GM18519 (cell line): ENCODE results near the gene PCGF2.
"Not testable (repeated sequence)": the region's sequence is repeated elsewhere in the genome, so short reads cannot be mapped to it uniquely, and the experiment has no call there.

Experiments
- ATAC-seq: cut with Tn5 transposase; IDR thresholded peaks from one replicate; pipeline ENCODE4 v1.9.1; 2021; ENCODE audit warnings: mild to moderate bottlenecking, moderate library complexity; ENCODE audit not compliant: unreplicated experiment, low FRiP score

PCGF2 gene

DNA sequence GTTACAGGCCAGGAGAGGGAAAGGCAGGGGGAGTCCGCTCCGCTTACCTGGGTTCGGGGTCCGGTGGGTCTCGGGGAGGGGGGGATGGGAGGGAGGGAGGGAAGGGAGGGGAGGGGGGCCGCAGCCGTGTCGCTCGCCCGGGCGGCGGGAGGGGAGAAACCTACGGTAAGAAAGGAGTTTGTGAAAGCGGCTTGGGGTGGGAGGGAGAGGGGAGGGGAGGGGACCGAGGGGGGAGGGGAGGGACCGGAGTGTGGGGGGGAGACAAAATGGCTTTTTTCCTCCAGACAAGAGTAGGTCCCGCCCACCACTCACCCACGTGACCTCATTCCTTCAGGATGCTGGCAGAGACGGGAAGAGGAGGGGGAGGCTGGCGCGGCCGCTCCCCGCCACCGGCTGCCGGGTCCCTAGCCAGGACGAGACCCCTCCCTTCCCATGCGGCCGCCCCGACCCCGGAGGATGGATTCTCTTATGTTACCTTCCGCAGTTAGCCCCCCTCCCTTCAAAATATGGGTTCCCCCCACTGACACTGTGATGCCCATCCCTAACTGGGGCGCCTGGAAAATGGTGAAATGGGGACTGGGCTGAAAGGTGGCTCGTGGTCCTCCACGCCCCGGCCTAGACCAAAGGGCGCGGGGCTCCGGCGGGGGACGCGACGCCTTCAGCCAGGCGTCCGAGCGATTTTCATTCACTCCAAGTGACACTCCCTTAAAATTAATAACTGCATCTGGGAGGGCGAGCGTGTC is at the start of gene PCGF2:
TSS of gene PCGF2 (minus strand) at position 188 of the 743 bp plus-strand sequence. CDS start 7,934 bp downstream, outside the sequence.
- ATAC-seq, result no peak

DNA sequence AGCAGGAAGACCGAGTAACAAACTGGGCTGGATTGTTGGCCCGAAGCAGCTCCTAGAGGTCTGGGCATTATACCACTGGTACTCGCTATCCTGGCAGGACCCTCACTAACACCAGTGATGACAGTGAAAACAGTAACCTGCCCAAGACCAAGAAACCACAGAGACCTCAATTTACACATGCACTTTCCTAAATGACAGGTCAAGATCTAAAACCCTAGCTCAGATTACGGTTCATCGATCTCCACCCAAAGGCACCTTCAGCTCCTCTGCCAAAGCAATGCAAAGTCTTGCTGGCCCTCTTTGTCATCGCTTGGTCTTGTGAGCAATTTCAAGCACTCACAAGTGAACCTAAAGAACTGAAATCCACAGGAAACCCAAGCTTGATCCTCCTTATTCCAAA is 49.7 kb upstream of the PCGF2 start:
- ATAC-seq, result no peak

DNA sequence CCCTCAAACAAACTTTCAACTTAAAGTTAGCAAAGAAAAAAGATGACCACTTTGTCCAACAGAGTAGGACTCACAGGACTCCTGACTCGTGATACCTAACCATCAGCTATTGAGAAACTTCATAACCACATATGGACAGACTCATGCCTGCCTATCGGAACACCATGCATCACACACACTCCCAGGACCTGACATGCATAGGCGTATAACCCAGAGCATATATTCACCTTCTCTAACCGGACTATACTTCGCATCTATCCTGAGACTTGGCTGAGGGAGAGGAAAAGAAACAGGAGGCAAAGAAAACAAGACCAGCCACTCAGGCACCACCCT is 49.0 kb upstream of the PCGF2 start:
- ATAC-seq, result no peak

DNA sequence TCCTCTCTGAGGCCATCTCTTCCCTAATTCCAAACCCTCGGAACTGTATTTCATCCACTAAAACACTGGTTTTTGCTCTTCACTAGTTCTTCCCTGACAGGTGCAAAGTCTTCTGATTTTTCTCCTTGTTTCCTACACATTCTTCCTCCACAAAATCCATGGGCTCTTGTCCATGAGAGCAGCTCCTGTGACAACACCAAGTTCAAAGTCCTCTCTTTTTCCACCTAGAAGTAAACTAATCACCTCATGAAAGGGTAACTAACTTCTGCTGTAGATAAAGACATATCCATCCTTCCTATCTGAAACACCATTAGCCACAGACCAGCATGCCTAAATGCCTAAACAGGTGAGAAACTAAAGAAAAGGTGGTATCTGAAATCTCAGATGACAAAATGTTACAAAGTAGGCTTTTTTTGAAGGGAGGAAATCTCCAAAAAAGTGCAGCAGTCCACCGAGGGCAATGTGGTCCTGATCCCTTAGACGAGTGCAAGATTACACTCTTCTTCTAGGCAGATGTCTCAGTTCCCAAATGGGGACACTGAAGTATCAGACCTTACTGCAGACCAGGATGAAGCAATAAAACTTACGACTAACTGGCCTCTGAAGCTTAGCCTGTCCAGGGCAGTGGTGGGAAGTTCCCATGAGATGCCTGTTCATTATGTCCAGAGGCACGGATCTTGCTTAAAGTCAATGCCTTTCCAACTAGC is 48.5 kb upstream of the PCGF2 start:
- ATAC-seq, result no peak

DNA sequence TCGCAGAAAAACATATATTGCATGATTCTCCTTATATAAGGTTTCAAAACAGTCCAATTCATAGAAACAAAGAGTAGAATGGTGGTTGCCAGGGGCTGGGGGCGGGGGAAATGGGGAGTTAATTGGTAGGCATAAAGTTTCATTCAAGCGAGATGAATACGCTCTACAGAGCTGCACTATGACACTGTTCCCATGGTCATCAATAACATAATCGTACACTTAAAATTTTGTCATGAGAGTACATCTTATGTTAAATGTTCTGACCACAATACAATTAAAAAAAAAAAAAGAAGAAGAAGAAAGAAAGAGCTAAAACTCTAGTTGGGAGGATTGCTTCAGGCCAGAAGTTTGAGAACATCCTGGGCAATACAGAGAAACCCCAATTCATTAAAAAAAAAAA is 46.1 kb upstream of the PCGF2 start:
- no peak for ATAC-seq

DNA sequence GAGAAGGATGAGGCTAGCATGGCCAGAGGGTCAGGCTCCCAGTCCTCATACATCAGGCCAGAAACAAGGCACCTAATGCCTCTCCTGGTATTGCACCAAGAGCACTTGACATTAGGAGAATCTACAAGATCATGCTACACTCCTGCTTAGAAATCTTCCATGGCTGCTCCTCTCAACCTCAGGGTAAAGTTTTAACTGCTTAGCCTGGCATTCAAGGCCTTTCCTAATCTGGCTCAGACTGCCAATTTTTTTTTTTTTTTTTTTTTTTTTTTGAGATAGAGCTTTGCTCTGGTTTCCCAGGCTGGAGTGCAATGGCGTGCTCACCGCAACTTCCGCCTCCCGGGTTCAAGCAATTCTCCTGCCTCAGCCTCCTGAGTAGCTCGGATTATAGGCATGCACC is 43.0 kb upstream of the PCGF2 start:
- no peak for ATAC-seq

DNA sequence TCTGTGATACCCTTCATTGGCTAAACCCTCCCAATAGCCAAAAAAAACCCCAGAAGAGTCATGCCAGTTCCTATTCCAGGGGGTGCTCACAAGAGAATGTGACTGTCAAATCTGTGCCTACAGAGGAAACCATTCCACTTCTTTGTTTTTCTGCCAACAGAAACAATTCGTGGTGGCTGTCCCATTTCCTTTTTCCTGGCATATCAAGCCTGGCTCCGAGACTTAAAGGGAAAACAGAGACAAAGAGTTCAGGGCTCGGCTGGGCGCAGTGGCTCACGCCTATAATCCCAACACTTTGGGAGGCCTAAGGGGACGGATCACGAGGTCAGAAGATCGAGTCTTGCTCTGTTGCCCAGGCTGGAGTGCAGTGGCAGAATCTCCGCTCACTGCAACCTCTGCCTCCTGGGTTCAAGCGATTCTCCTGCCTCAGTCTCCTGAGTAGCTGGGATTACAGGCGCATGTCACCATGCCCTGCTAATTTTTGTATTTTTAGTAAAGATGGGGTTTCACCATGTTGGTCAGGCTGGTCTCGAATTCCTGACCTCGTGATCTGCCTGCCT is 42.1 kb upstream of the PCGF2 start:
- ATAC-seq, result not testable (repeated sequence)

DNA sequence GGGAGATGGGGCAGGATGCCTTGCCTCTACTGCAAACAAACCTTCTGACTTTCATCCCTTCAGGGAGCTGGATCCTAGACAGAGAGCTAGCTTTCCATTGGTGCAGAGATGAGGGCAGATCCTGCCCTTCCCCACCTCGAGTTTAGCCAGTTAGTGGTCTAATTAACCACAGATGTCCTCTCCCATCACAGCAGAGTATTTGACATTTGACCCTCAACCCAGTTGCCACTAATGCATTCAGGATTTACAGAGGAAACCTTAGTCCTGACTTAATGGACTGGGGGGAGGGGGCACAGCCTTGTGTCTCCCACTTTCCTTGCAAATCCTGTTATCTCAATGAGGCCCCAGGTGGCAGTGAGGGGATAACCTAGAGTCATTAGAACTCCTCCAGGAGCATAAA is 41.0 kb upstream of the PCGF2 start:
- ATAC-seq, result no peak

DNA sequence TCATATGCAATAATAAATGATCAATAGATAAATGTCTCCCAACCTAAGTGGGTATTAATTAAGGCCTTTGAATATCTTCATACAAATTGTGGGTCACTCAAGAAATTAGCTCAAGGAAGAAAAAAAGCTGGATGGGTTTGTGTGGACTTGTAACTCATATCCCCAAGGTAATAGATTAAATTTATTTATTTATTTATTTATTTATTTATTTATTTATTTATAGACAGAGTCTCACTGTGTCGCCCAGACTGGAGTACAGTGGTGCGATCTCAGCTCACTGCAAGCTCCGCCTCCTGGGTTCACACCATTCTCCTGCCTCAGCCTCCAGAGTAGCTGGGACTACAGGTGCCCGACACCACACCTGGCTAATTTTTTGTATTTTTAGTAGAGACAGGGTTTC is 39.9 kb upstream of the PCGF2 start:
- ATAC-seq, result not testable (repeated sequence)

DNA sequence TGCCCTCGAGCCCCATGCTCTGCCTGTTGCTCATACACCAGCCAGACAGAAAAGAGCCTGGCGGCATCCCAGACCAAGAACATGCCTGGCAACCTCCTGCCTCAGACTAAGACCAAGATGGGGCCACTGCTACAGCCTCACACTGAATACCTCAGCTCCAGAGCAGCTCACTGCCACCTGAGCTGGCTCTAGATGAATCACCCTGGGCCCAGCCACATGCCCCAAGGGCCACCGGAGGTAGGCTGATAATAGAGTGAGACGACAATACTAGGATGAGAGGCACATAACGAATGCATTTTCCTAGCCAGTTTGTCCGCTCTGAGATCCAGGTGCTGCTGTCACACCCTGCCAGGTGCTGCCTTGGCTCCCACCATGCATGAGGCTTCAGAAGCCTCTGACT is 38.2 kb upstream of the PCGF2 start:
- ATAC-seq, result no peak

DNA sequence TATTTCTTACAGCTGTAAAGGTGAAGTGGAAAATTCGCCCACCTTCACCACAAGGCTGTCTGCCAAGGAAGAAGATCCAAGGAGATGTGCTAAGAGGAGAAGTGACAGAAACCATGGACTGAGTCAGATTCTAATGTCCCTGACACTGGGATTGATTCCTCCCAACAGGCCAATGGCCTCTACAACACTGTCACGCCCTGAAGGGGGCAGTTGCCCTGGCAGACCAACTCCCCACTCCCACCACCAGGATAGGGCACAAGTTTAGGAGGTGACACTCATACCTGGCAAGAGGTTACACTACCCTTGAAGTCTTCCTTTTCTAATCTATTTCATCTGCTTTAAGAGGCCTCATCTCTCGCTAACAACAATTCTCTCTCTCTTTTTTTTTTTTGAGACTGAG is 35.1 kb upstream of the PCGF2 start:
- no peak for ATAC-seq

DNA sequence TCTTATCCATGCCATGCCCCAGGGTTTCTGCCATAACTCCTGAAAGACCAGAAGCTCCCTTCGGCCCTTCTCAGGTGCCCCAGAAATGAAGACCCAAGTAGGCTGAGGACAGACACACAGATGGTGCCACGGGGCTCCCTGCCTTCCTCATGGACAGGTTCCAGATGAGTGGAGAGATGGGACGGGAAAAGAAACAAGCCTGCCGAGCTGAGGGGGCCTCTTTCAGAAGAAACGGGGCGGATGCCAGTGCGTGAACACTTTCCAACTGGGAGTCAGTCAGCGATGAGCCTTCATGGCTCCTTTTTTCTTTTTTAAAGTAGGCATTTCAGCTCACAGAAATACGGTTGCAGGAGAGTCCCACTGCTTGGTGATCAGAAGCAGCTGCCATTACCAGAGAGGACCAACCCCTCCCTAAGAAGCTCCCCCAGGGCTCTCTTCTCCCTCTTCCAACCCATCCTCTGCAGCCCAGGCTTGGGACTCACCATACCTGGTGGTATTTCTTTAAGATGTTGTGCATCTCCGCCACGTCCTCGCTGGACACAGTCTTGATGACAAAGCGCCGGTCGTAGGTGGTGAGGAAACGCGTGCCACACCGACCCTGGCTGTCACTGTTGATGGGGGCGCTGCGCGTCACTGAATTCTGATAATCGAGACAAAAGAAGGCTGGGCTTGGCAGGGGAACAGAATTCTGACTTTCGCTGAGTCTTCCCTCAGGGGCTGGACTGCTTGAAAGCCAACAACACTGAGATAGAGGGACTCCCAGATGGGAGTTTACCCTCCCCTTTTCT is 32.0 kb upstream of the PCGF2 start:
- no peak for ATAC-seq

DNA sequence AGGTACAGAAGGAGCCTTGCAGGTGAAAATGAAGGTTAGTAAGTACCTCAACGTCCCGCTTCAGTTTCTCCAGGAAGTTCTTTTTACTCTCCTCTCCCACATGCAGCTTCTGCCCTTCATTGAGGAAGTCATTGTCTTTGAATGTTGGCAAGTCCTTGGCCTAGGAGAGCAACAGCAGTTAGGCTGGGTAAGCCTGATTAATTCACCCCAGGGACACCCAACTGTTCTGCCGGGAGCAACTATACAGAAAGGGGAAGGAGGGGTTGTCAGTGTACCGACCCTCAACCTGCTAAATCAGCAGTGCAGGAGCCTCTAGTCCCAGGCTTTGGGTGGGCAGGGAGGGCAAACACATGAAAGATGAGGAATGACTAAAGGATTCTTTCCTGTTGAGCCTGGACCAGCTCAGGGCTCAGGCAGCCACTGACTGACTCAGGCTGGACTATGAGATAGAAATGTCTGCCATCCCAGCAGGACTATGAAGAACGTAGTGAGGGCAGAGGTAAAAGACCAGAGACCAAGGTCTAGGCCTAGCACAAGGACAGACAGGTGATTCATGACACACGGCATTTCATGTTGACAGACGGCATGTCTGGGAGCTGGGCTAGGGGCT is 29.6 kb upstream of the PCGF2 start:
- no peak for ATAC-seq

DNA sequence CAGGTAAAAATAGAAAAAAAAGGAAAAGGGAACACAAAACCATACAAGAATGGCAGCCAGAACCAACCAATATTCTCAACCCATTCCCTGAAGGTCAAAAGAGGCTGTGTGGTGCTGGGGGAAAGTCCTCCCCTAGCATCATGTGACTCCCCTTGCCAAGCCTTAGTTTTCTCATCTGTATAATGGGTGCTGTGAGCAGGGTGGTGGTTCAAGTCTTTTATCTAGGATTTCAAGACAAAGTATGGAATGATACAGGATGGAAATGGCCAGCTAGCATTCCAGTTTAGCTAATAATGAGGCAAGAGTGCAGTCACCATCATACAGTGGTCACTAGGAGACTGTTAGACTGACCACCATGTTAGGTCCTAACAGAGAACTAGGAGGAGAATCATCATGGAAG is 25.1 kb upstream of the PCGF2 start:
- ATAC-seq, result no peak

DNA sequence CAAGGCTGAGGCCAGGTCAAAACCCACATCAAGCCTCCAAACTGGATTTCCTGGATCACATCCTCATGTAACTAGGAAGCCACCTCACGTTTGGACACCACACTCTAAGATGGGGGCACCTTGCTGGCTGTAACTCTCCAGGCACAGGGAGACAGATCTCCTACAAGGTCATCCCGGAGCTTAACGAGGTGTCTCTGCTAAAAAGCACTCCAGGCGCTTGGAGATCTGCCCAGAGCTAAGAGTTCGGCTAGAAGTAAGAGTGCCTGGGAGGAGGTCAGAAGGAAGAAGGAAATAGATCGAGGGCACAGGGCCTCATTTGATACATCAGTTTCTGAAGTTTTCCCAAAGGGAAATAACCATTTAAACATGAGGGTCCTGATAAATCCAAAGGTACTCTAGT is 20.3 kb upstream of the PCGF2 start:
- ATAC-seq, result no peak

DNA sequence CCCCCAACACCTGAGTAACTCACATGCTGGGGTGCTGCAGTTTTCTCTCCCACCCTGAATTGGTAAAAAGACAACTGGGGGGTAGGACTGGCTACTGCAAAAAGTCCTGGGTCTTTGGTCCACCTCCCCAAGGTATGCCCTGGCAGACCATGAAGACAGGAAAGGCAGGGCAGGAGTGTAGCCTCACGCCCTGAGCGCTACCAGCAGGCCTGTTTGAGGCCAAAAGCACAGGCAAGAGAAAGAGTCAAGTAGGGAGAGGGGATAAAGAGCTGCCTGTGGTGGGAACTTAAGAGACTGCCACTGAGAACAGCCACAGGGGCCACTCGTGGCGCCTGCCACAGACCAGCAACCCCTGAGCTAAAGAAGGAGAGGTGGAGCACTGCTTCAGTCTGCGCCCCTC is 18.2 kb upstream of the PCGF2 start:
- no peak for ATAC-seq

DNA sequence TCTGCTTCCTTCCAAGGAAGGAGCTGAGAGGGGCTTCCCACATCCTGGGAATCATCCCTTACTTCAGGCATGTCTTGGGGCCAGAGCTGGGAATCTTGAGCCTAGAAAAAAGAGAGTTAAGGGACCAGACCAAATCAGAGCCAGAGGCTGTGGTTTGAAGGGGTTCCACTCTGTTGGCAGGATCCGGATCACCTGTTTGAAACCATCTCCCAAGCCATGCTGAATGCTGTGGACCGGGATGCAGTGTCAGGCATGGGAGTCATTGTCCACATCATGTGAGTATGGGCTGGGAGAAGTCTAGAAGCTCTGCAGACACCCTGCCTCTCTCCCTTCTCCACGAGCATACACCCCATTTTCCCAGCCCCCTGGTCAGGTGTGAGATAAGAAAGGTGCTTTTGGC is 14.1 kb upstream of the PCGF2 start:
- ATAC-seq, result no peak

DNA sequence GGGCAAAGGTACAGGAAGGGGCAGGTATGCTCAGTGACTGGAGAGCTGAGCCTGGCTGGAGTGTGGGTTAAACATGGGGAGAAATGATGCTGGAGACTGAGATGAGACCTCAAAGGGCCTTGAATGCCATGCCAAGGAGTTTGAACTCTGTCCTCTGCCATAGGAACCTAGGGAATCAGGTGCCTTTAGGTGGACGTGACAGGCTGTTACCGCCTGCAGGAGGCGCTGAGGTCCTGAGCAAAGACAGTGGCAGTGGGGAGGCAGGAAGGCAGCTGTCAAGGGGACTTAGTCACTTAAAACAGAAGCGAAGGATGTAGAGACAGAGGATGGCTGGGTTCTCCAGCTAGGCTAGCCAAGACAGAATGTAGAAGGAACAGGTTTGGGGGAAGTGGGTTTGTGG is 13.5 kb upstream of the PCGF2 start:
- no peak for ATAC-seq

DNA sequence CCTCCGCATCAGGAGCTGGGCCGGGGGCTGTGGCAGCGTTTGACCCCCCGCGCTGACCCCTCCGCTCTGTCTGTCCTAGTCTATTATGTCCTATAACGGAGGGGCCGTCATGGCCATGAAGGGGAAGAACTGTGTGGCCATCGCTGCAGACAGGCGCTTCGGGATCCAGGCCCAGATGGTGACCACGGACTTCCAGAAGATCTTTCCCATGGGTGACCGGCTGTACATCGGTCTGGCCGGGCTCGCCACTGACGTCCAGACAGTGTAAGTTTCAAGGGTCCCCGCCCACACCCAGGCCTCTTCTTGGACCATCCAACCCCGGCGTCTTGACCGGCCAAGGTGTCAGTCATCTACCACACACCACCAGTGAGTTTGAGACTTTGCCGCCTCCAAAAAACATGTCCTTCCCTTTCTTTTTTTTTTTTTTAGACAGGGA is 5.0 kb upstream of the PCGF2 start:
- no peak for ATAC-seq

DNA sequence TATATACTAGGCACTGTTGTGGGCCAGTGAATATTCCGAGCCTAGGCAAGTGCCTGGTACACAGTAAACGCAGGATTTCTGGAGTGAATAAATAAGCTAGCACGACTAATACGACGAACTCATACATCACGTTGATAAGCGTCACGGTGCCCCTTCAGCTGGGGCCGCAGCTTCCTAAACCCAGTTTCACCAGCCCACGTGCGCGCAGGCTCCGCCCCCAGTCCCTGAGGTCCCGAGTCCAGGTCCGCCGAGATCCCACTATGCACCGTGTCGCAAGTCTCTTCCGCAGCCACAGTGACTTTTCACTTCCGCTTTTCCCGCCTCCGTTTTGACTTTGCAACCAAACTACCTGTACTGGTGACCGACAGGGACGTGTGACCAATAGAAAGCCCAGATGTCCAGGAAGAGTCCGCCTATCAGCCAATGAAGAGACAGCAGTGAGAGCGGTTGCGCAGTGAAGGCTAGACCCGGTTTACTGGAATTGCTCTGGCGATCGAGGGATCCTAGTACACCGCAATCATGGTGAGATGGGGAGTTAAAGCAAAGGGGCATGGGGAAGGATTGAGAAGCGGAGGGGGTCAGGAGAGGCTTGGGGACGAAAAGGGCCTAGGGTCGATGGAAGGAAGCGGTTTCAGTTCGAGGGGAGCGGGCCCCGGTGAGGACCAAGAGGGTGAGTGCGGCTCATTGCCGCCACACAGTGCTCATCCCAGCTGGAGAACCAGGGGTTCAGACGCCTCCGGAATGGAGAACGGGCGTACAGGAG is 4.4 kb upstream of the PCGF2 start, which contains the start of gene PSMB3:
TSS of gene PSMB3 (plus strand) at position 434 of the 763 bp plus-strand sequence. CDS start at position 520, 86 bp downstream.
- ATAC-seq, result peak; percentile 74
